H4 (cell line): ENCODE measurements around the gene SLC12A7. TPM values are rescaled to one million over a fixed set of nuclear protein-coding genes. Genes with fewer than 3 reads are reported as not detected.
"Not testable (repeated sequence)": the region's sequence is repeated elsewhere in the genome, so short reads cannot be mapped to it uniquely, and the experiment has no call there.

Experiments
- DNase-seq: peaks from one replicate; pipeline ENCODE4 v3.0.0-alpha.2; 2015; ENCODE audit warnings: low spot score
- total RNA-seq: library from RNA; depleted of rRNA; stranded (reverse); fragments of >200 nt; shearing (Covaris generic); gene quantifications from 2 replicates; pipeline ENCODE4 v1.2.3, GENCODE V29; 2014

Gene SLC12A7
- total RNA-seq, 1 experiment from 2014 or later = 8.8 TPM

DNA sequence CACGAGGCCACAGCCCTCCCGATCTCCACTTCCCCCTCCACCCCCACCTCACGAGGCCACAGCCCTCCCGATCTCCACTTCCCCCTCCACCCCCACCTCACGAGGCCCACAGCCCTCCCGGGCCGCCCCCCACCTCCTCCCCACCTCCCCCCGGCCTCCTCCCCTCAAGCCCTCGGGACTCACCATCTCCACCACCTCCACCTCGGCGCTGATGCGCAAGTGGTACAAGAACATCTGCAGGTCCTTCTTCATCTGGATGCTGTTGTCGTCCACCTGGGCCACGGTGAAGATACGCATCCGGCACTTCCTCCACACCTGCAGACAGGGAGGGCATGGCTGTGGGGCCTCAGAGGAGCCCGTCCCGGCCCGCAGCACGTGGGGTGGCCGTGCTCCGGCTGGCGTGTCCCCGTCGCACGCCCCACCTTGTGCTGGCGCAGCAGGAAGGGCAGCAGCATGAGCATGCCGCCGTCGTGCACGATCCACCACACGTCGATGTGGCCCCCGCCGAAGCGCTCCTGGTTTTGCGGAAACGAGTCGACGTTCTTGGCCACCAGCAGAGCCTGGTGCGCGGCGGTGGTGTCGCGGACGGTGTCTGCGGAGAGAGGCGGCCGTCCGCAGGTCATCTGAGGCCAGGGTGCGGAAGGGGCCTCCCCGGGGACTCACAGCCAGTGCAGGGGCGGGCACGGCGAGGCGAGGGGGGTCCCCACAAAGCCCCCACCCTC, 48.0 kb downstream of the SLC12A7 start:
- no peak for DNase-seq

DNA sequence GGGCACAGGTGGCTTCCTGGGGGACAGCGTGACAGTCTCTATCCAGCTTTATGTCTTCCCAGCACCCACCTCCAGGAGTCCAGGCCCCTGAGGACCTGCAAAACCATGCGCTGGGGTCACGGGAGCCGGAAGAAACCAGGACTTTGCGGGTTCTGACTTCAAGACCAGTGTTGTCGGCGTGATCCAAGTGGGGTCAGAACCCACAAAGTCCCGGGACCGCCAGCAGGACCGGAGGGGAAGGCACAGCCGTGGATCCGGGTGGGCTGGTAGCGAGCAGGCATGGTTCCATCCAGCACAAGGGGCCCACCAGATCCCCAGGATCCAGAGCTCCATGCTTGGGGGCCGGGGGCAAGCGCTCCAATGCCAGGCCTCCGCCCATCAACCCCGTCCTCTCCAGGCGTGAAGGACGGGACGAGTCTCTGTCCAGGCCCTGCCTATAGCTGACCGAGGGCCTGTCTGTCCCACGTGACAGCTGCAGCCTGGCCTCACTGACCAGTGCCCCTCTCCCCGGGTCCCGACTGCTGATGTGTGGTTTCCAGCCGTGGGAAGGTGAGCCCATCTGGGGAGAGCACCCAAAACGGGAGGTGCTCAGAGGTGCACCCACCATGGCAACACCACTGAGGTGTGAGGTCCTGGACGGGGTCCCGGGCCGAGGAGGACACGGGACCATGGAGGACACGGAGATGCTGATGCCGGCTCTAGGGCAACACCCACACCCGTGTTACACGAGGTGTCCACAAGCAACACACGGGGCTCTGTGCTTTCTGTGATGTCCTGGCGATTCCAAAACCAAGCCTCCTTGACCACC, 48.9 kb downstream of the SLC12A7 start:
- DNase-seq = no peak

DNA sequence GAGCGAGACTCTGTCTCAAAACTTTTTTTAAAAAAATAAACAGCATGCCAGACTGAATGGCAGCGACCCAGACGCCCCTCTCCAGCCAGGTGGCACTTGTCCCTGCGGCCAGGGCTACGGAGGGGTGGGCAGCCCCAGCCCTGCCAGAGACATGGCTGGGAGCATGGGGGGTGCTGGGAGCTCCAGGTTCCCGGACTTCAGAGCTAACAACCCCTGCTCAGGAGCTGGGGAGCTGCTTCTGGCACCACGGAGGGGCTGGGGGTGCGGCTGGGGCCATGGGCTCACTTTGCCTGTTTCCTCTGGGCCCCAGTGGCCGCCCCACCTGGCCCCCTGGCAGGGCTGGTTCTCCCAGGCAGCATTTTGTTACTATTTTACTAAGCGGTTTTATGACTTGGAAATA, 49.9 kb downstream of the SLC12A7 start:
- DNase-seq = no peak

DNA sequence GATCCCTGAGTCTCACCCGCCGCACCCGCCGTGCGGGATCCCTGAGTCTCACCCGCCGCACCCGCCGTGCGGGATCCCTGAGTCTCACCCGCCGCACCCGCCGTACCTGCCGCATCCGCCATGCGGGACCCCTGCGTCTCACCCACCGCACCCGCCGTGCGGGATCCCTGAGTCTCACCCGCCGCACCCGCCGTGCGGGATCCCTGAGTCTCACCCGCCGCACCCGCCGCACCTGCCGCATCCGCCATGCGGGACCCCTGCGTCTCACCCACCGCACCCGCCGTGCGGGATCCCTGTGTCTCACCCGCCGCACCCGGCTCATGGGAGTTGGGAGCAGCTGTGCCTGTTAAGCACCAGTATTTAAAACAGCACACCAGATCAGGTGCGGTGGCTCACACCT, 50.6 kb downstream of the SLC12A7 start:
- not testable (repeated sequence) for DNase-seq

DNA sequence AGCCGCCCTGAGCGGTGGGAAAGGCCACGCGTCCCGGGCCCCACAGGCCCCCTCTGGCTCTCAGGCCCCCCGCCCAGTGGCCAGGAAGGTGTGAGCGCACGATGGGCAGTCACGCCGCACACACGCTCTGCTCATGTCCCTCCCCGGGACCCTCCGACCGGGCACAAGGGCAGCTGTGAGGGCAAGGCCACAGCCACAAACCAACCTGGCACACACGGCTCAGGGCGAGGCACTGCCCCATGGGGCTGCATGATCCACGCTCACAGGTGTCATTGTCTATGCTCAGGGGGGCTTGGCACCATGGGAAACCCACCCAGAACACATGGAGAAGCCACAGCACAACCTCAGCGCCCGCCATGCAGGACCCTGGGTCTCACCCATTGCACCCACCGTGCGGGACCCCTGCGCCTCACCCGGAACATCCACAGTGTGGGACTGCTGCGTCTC, 51.3 kb downstream of the SLC12A7 start:
- DNase-seq = no peak

DNA sequence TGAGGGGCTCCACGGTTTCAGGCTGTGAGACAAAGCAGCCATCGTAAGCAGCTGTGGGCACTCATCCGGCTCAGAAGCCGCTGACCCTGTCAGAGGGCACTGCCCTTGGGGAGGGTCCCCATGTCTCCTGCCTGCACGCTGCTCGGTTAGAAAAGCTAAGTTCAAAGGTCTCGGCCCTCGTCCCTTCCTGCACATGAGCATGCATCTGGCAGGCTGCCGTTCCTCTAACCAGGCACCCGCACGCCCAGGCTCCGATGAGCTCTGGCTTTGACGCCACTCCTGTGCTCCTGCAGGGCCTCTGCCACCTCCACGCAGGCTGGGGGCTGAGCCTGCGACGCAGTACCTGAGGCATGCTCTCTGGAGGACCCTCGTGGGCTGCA, 52.0 kb downstream of the SLC12A7 start:
- DNase-seq = no peak

DNA sequence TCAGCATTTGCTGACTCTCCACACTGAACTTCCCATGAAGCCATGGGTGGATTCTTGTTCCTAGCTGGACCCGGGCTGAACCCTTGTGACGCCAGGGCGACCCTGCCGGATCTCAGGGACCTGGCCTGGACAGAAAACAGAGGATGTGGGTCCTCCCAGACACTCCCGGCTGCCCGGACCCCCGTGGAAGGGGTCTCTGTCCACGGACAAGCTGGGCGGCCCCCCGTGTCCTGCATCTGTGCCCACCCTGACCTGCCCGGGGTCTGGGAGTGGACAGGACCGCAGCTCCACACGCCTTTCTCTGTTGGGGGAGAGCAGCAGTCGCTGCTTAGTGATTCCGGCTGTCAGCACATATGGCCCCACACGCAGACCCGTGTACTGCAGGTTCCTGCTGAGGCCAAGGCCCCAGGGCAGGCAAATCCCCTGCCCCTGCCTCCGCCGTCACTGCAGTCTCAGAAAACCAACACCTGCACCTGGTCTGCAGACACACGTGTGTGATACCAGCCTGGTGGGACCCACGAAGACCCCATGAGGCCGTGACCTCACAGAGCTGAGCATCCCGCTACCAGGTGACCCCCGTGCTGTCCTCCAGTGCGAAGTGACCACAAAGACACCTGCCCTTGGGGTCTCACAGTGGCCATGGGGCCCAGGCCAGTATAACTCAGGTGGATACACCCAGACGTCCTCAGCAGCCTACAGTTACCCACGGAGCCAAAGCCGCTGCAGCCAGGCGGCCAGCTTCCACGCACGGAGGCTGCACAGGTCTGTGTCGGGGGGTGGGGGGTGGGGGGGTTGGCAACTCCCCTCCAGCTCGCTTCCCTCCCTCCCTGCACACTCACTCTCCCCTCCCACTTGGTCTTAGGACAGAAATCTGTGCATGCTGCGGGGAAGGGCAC, 52.6 kb downstream of the SLC12A7 start:
- no peak for DNase-seq

DNA sequence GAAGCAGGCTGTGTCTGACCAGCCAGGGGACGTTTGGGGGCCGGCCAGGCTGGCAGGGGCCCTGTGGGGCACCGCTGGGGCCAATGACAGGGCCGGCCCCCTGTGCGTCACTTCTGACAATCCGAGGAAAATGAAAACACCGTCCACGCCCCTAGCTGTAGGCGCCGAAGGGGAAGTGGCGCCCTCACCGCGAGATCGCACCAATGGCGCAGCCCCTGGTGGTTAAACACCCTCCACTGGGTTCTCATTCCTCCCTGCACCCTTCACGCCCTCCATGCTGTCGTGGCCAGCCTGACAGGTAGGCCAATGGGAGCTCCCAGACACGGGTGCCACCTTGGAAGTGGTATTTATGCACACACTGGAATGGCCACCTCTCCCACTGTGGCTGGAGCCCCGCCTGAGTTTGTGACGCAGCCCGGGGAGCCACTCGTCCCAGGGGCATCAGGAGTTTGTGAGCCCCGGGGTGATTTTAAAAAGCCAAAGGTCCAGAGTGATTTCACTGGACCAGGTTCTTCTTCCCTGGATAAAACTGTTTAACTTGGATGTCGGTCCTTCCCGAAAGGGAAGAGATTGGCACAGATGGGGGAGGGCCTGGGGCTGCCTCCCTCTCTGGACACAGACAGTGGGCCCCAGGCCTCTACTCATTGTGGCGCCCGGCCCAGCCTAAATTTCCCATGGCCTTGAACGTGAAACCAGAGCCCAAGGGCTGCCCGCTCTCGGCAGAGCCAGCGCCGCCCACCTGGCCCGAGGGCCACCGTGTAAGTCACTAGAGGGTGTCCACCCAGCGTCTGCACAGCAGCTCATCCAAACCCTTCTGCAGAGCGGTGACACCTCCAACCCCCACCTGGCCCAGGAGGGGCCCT, 53.5 kb downstream of the SLC12A7 start:
- DNase-seq = no peak

DNA sequence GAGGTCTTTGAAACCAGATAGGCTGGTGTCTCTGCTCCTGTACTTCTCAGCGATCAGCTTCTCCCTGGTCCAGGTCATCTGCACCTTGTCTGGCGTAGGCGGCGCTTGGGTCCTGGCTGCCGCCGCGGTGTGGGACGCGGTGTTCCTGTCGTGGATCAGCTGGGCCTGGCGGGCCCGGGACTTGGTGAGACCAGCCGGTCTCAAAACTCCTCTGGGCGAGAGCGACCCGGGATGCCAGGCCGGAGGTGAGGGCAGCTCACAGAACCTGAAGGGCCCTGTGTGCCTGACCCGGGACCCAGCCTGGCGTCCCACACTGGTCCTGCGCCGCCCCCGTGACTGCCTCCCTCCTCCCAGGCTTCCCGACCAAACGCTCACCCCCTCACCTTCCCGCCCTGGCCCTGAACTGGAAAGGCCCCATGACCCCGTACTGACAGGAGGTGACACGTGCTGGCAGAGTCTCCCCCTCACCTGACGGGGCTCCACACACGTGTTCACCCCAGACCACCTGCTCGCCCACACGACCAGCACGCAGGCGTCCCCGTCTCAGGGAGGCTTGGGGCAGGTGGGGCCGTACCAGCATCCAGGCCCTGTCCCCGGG, 54.3 kb downstream of the SLC12A7 start:
- no peak for DNase-seq

DNA sequence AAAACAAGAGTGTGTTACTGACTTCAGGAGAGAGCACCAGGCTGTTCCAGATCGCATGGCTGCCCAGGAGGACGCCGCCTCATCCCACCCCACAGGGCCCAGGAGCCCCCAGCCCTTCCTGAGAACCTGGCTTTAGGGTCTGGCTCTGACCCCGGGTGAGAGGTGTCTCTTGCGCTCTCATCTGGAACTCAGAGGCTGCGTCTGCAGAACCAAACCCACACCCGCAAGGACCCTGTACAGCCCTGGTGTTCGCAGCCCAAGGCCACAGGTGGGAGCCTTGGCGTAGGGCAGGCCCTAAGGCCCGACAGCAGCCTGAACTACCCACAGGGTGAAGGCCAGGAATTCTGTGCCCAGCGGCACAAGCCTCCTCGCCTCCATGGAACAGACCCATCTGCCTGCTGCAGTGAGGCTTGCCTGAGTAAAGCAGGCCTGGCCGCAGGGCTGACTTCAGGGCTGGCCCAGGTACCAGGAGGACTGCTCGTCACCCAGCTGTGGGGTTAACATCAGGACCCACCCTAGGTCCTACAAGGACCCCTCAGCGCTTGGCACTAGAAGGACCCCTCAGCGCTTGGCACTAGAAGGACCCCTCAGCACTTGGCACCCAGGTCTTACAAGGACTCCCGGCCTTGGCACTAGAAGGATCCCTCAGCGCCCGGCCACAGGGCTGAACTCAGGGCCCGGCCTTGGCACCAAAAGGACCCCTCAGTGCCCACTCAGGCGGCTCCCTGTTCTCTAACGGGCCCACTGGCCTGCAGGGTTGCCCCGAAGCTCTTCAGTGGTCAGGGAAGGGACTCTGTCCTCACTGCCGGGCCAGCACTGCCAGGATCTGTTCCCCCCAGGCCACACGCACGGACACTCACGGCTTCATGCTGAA, 55.0 kb downstream of the SLC12A7 start:
- DNase-seq = no peak

DNA sequence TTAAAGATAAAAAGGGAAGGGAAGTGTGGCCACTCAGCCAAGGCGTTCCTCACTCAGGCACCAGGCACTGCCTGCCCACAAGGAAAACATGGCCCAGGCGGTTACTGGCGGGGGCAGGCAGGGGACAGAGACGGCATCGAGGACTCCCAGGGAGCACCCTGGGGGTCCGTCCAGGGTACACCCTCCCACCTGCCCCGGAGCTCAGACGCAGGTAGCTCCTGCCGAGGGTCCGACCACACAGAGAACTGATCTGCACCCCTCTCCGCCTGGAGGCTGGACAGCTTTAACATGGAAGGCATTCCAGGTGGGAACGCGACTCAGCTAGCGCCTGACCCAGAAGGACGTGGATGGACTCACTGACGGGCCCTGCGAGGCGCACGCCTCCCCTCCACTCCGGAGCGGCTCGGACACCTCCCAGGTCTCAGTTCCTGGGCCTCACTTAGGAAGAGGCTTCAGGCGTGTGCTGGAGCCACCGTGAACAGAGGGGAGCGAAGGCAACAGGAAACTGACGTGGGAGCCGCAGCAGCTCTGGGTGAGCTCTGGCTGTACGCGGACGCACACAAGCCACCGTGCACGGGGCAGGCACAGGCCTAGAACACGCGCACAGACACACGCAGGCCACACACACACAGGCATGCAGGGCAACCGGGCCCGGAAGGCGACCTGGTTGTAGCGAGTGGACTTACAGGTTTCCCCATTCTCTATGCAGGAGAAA, 55.8 kb downstream of the SLC12A7 start:
- no peak for DNase-seq

DNA sequence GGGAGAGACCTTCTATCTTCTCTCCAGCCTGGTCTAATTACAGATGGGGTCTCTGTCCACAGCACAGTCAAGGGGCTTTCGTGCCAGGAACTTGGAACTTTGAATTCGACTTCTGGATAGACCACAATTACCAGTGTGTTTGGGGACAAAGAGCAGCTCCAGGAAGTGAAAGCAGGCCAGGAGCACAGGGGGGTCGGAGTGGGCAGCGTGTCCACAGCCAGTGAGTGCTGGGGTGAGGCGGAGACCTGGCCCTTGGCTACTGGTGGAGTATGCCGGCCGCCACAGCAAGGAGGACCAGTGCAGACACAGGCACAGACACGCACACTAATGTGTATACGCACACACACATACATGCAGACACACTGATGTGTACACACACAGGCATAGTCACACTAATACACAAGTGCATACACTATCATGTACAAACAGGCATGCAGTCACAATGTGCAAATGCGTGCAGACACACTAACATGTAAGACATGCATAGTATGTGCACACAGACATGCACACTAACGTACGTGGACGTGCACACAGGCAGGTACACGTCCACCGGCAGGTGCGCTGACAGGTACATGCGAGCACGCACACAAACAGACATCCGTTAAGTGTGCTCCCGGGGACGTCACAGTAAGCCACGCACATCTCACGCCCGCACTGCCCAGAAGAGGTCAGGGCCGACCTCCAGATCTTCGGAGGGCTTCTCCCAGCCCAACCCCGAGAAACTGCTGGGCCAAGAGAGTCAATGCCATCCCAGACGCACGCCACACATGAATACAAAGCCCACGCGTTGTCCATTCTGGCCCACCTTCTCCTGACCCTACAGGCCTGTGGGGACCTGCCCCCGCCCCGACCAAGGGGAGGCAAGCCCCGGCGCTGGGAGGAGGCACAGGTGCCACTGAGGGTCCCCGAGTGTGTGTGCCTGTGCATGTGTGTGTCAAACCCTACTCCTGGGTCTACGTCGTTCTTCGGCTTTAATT, 56.8 kb downstream of the SLC12A7 start:
- no peak for DNase-seq

DNA sequence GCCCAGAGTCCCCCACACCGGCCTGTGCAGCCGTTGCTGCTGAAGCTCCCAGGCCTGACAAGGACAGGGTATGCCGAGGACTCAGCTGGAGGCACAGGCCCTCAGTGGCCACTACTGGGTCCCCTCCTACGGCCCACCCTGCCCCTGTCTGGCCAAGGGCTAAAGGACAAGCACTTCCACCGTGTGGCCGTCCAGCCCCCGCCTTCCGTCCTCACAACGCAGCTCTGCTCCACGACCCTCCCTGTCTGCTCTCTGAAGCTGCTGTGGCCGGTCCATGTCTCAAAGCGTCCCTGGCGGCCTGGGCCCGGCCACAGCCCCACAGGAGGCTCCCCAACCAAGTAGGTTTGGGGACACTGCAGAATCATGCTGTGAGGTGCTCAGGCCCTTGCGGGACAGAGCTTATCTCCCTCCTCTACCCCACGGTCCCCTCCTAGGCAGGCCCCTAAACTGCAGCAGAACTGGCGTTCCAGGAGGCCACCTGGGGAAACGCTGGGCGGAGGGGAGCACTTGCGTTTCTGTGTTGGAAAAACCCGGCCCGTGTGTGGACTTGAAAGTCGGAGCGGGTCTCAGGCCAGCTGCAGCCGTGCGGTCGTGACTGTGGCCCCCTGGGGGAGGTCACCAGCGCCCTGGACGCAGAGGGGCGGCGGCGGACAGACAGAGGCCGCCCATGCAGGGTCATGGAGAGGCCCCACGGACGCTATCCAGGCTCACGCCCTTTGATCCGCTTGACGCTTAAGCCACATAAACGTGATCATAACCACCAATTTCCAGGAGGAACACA, 57.7 kb downstream of the SLC12A7 start:
- no peak for DNase-seq

DNA sequence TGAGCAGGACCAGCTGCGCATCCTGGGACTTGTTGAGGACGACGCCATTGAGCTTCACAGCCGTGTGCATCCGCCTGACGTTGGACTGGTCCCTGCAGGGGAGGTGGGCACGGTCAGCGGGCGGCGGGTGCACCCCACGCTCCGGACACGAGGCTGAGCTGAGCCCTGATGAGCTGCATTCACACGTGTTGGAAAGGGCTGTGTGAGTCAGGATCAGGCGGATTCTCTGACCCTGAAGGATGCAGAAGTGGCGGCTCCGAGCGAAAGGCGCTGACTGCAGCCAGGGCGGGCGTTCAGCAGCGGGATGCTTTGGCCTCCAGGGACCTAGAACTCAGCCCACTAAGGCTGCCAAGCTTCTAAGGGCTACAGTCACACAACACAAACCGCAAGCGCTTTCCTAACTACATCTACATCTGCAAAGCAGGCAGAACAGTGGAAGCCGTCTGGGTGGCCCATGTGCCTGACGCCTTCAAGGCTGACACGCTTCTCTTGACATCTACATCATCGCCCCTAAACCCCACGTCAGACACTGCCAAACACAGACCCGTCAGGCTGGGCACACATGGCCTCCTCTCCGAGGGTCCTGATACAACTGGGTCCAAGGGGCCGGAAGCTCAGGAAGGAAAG, 58.4 kb downstream of the SLC12A7 start:
- no peak for DNase-seq

DNA sequence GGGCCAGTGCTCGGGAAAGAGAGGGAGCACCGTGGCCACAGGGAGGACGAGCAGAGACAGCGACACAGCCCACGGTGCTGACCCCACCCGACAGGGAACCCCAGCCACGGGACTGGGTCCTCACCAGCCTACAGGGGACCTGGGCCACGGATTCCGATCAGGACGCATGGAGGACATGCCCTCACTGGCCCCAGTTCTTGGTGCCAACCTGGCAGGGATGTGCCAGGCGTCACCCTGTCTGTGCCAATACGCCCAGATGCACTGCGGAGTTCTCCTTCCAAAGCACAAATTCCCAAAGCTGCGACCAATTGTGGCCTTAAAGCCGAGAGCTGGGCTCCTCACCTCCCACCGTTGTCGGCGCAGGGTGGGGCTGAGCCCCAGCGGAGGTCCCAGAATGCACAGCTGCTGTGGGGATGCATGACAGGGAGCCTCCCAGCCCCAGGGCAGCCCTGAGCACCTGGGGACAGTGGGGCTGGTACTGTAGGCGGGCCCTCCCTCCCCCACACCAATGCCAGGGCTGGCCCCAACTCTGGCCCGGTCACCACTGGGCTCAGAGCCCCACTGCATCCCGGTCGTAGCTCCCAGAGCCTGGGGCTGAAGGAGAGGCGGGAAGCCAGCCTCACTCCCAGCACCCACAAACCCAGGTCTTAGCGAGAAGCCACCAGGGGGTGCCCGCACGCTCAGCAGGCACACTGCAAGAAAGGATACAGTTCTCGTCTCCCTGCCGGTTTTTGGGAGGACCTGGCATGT, 59.0 kb downstream of the SLC12A7 start:
- DNase-seq = no peak

DNA sequence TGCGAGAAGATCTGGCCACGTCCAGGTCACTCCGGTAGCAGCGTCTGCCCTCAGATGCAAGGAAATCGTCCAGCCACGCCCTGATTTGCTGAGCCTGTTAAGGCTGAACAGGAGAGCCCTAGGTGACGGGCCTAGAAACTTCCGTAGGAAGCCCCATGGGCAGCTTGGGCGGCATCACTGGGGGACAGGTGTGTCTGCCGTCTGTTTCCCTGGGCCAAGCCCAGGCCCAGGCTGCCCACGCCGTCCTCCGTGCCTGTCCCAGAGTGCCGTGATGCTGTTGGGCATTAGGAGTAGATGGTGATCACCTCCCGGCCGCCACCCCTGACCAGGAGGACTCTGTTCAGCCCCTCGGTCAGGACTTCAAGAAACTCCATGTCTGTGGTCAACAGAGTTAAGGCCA, 59.8 kb downstream of the SLC12A7 start:
- DNase-seq = no peak
